OCI-LY3 (cell line): ENCODE measurements around the gene WFDC5.

ENCODE experiments used
- H2AFZ ChIP-seq: fragments of 200-600, 300-600 bp; shearing (Covaris generic); 2 replicates; pipeline ENCODE4 v1.6.0; 2014; ENCODE audit warnings: antibody characterized with exemption, low read depth, low read length
- H3K27ac ChIP-seq: fragments of 200-600, 300-600 bp; sonication (generic); 2 replicates; pipeline ENCODE4 v1.5.1; 2014; ENCODE audit warnings: mild to moderate bottlenecking, low read length, moderate library complexity, mixed read lengths
- H3K27me3 ChIP-seq: fragments of 200-600, 300-600 bp; sonication (generic); 2 replicates; pipeline ENCODE4 v1.6.1; 2014; ENCODE audit warnings: low read depth, low read length, mixed read lengths
- H3K36me3 ChIP-seq: fragments of 200-600, 300-600 bp; sonication (generic); replicated peaks from 2 replicates; pipeline ENCODE3; 2014; ENCODE audit warnings: low read depth, low read length, mixed read lengths
- H3K4me1 ChIP-seq: fragments of 300-600, 200-600 bp; sonication (generic); 2 replicates; pipeline ENCODE4 v1.6.1; 2014; ENCODE audit warnings: low read length, mixed read lengths
- H3K4me2 ChIP-seq: fragments of 200-600, 300-600 bp; sonication (generic); 2 replicates; pipeline ENCODE4 v1.6.1; 2014; ENCODE audit warnings: low read length, mixed read lengths
- H3K4me3 ChIP-seq: fragments of 300-600, 200-600 bp; sonication (generic); 2 replicates; pipeline ENCODE4 v1.5.1; 2014; ENCODE audit warnings: antibody characterized with exemption, mild to moderate bottlenecking, low read length, moderate library complexity
- H3K79me2 ChIP-seq: fragments of 300-600, 200-600 bp; shearing (Covaris generic); 2 replicates; pipeline ENCODE4 v1.6.1; 2014; ENCODE audit warnings: mild to moderate bottlenecking, low read length, mixed read lengths
- H3K9ac ChIP-seq: fragments of 300-600, 200-600 bp; shearing (Covaris generic); 2 replicates; pipeline ENCODE4 v1.6.0; 2014; ENCODE audit warnings: mild to moderate bottlenecking, low read length, moderate library complexity
- H3K9me3 ChIP-seq: fragments of 200-600, 300-600 bp; shearing (Covaris generic); 2 replicates; pipeline ENCODE4 v1.6.1; 2014; ENCODE audit warnings: low read length, mixed read lengths; ENCODE audit not compliant: insufficient read depth
- H4K20me1 ChIP-seq: fragments of 200-600, 300-600 bp; sonication (generic); 2 replicates; pipeline ENCODE4 v1.6.1; 2016; ENCODE audit warnings: low read length, mixed read lengths; ENCODE audit not compliant: insufficient read depth
- EZH2phosphoT487 ChIP-seq: fragments of 200-600 bp; shearing (Covaris generic); IDR thresholded peaks from 2 replicates; pipeline ENCODE4 v1.6.1; 2018; ENCODE audit warnings: antibody characterized with exemption, mixed run types, low read depth
- TF ChIP-seq, protein P1 (sequence below): fragments of 200-600, 300-600 bp; sonication (generic); IDR thresholded peaks from 2 replicates; pipeline ENCODE4 v1.5.1; 2014; ENCODE audit warnings: antibody characterized with exemption, low read length, low read depth

The WFDC5 gene

DNA sequence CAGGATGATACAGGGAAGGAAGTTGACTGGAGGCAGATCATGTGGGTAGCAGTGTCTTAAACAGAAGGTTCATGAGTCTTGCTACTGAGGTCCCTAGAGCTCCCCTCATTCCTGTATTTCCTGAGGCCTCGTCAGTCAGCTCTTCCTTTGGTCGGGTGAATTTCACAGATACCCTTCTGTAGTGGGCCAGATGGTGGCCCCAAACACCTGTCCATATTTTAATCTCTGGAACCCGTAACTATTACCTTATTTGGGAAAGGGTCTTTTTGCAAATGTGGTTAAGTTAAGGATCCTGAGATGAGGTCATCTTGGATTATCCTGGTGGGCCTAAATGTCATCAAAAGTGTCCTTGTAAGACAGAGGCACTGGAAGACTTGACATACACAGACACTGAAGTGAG is 23.6 kb downstream of the WFDC5 start:
- TF ChIP-seq EZH2phosphoT487: no peak
- TF ChIP-seq, protein P1, sequence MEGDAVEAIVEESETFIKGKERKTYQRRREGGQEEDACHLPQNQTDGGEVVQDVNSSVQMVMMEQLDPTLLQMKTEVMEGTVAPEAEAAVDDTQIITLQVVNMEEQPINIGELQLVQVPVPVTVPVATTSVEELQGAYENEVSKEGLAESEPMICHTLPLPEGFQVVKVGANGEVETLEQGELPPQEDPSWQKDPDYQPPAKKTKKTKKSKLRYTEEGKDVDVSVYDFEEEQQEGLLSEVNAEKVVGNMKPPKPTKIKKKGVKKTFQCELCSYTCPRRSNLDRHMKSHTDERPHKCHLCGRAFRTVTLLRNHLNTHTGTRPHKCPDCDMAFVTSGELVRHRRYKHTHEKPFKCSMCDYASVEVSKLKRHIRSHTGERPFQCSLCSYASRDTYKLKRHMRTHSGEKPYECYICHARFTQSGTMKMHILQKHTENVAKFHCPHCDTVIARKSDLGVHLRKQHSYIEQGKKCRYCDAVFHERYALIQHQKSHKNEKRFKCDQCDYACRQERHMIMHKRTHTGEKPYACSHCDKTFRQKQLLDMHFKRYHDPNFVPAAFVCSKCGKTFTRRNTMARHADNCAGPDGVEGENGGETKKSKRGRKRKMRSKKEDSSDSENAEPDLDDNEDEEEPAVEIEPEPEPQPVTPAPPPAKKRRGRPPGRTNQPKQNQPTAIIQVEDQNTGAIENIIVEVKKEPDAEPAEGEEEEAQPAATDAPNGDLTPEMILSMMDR: no peak
- Histone ChIP-seq H3K9me3 (no peaks in the 10 kb centered on the region), H3K4me1 (peaks cover 8% of the 10 kb centered on the region; the same call in 1 of the 2 replicates)

DNA sequence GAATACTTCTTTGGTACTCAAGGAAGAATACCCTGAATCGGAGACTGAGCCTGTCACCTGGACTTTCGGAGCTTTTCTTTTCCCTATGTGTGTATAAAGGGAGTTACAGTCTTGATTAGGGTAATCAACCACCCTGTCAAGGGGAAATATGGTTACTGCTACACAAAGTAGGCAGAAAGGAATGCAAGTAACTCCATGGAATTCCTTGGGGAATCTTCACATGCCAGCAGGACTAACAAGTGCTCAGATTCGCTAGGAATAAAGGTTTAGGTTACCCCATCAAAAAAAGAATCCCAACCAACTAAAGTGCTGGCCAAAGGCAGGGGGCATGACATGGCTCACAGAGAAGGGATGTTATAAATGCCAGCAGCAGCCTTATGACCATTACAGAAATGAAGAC is 24.5 kb downstream of the WFDC5 start:
- H3K4me2 ChIP-seq: no peak overlapping the region

More for the DNA sequence above, 23.6 kb downstream of the WFDC5 start:
- Histone ChIP-seq H2AFZ (no peak overlapping the region), H3K4me3 (no peak overlapping the region), H3K36me3 (peaks cover 81% of the 10 kb centered on the region), H3K9ac (no peak overlapping the region), H3K4me2 (no peak overlapping the region), H3K27me3 (no peaks in the 10 kb centered on the region), H3K27ac (no peak overlapping the region), H3K79me2 (peaks cover 6% of the 10 kb centered on the region; the same call in 1 of the 2 replicates), H4K20me1 (peaks cover 47% of the 10 kb centered on the region)

DNA sequence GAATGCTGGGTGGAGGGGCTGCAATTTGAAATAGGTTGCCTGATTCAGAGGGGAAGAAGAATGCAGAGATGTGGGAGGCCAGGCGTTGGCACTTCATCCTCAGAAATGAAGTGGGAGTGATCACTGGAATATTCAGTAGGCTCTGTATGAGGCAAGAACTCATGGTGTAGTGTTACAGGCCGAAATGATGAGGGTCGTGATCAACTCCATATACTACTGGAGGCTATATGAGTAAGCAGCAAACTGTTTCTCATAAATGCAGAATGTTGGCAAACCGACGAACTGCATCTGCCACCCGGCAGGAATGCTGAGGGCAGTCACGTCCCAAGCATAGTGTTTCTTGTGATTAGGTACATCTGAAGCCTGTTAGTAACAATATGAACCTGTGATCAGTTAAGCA is 26.7 kb downstream of the WFDC5 start:
- H3K27ac ChIP-seq: no peak overlapping the region
- no peaks in the 10 kb centered on the region for H3K27me3 ChIP-seq
- H3K4me3 ChIP-seq: no peak overlapping the region
- peaks cover 58% of the 10 kb centered on the region for H4K20me1 ChIP-seq
- H3K79me2 ChIP-seq: peaks cover 24% of the 10 kb centered on the region
- no peak overlapping the region for H3K9ac ChIP-seq
- H3K36me3 ChIP-seq: peaks cover 95% of the 10 kb centered on the region
- H3K4me2 ChIP-seq: no peak overlapping the region
- TF ChIP-seq, protein P1: no peak
- TF ChIP-seq EZH2phosphoT487: no peak
- H3K9me3 ChIP-seq: no peaks in the 10 kb centered on the region
- H2AFZ ChIP-seq: no peak overlapping the region
- H3K4me1 ChIP-seq: peaks cover 11% of the 10 kb centered on the region; the same call in 1 of the 2 replicates

More for the DNA sequence above, 24.5 kb downstream of the WFDC5 start:
- H3K27ac ChIP-seq: no peak overlapping the region
- peaks cover 89% of the 10 kb centered on the region for H3K36me3 ChIP-seq
- no peak overlapping the region for H3K9ac ChIP-seq
- H3K27me3 ChIP-seq: no peaks in the 10 kb centered on the region
- peaks cover 15% of the 10 kb centered on the region for H3K79me2 ChIP-seq
- H2AFZ ChIP-seq: no peak overlapping the region
- H4K20me1 ChIP-seq: peaks cover 50% of the 10 kb centered on the region
- peaks cover 11% of the 10 kb centered on the region; the same call in 1 of the 2 replicates for H3K4me1 ChIP-seq
- H3K9me3 ChIP-seq: no peaks in the 10 kb centered on the region
- TF ChIP-seq, protein P1: no peak
- TF ChIP-seq EZH2phosphoT487: no peak
- H3K4me3 ChIP-seq: no peak overlapping the region

DNA sequence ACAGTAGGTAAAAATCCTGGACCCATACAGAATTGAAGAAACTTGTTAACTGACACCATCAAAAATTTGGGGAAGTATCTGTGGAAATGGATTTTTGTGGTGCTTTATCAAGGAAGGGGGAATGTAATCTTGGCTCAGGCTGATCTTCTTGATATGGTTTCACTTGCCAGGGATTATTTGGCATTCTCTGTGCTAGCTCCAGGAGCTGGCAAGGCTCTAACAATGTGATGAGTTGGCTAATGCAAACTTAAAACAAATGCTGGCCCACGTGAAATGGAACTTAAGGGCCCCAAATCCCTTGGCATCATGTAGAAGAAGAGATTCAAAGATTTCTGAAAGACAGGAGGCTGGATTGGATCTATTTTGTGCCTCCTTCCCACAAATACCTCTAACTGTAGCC is 27.2 kb downstream of the WFDC5 start:
- Histone ChIP-seq H3K9me3 (no peaks in the 10 kb centered on the region), H4K20me1 (peaks cover 62% of the 10 kb centered on the region), H2AFZ (no peak overlapping the region), H3K9ac (no peak overlapping the region), H3K4me3 (no peak overlapping the region), H3K4me1 (peaks cover 11% of the 10 kb centered on the region; the same call in 1 of the 2 replicates), H3K4me2 (no peak overlapping the region), H3K36me3 (peaks cover 95% of the 10 kb centered on the region), H3K79me2 (peaks cover 27% of the 10 kb centered on the region), H3K27me3 (no peaks in the 10 kb centered on the region), H3K27ac (no peak overlapping the region)
- TF ChIP-seq, protein P1: no peak
- TF ChIP-seq EZH2phosphoT487: no peak
